Loucy (cell line): ENCODE data around the gene AP2A1.
A peak's percentile ranks its signal among the peaks of the same experiment; 100 is the strongest.

Experiments used
- H2AFZ ChIP-seq: fragments of 200-600 bp; sonication (generic); 2 replicates; pipeline ENCODE4 v1.6.0; 2016; ENCODE audit warnings: antibody characterized with exemption, mild to moderate bottlenecking, low read length, moderate library complexity
- H3F3A ChIP-seq: fragments of 200-600 bp; 2 replicates; pipeline ENCODE4 v1.6.0; 2016; ENCODE audit warnings: antibody characterized with exemption, low read depth, mild to moderate bottlenecking
- H3K27me3 ChIP-seq: fragments of 200-600 bp; sonication (generic); 2 replicates; pipeline ENCODE4 v1.6.1; 2014; ENCODE audit warnings: low read length, mild to moderate bottlenecking; ENCODE audit not compliant: insufficient read depth, poor library complexity, severe bottlenecking
- H3K36me3 ChIP-seq: fragments of 200-600 bp; sonication (generic); 2 replicates; pipeline ENCODE4 v1.6.1; 2016; ENCODE audit warnings: low read length; ENCODE audit not compliant: insufficient read depth
- H3K4me1 ChIP-seq: fragments of 200-600 bp; sonication (generic); 2 replicates; pipeline ENCODE4 v1.5.1; 2014; ENCODE audit warnings: low read length, mild to moderate bottlenecking; ENCODE audit not compliant: insufficient read depth, poor library complexity, severe bottlenecking
- H3K4me2 ChIP-seq: fragments of 200-600 bp; sonication (generic); 2 replicates; pipeline ENCODE4 v1.6.0; 2014; ENCODE audit warnings: antibody characterized with exemption, low read length, low read depth, mild to moderate bottlenecking; ENCODE audit not compliant: poor library complexity, severe bottlenecking
- H3K4me3 ChIP-seq: fragments of 200-600 bp; sonication (generic); 2 replicates; pipeline ENCODE4 v1.5.1; 2014; ENCODE audit warnings: low read length, mild to moderate bottlenecking, mixed read lengths; ENCODE audit not compliant: poor library complexity, severe bottlenecking
- H3K79me2 ChIP-seq: fragments of 200-600 bp; sonication (generic); 2 replicates; pipeline ENCODE4 v1.6.1; 2014; ENCODE audit warnings: low read length; ENCODE audit not compliant: insufficient read depth
- H3K9ac ChIP-seq: fragments of 200-600 bp; sonication (generic); 2 replicates; pipeline ENCODE4 v1.6.0; 2014; ENCODE audit warnings: mild to moderate bottlenecking, low read depth, low read length, moderate library complexity; ENCODE audit not compliant: poor library complexity, severe bottlenecking
- H3K9me2 ChIP-seq: fragments of 200-600 bp; sonication (generic); replicated peaks from 2 replicates; pipeline ENCODE4 v1.6.1; 2016; ENCODE audit warnings: low read depth, low read length, mixed read lengths
- H3K9me3 ChIP-seq: fragments of 200-600 bp; sonication (generic); 2 replicates; pipeline ENCODE4 v1.6.1; 2014; ENCODE audit warnings: mild to moderate bottlenecking, antibody characterized with exemption, low read length, low read depth; ENCODE audit not compliant: insufficient read depth
- H4K20me1 ChIP-seq: fragments of 200-600 bp; sonication (generic); 2 replicates; pipeline ENCODE4 v1.6.0; 2014; ENCODE audit warnings: antibody characterized with exemption, low read length, mild to moderate bottlenecking; ENCODE audit not compliant: insufficient read depth, poor library complexity, severe bottlenecking
- CTCF ChIP-seq: fragments of 200-600 bp; sonication (generic); conservative IDR thresholded peaks from 2 replicates; pipeline ENCODE4 v1.5.1; 2014; ENCODE audit warnings: mild to moderate bottlenecking, antibody characterized with exemption, low read length
- EZH2phosphoT487 ChIP-seq: fragments of 200-600 bp; IDR thresholded peaks from 2 replicates; pipeline ENCODE4 v1.6.1; 2018; ENCODE audit warnings: antibody characterized with exemption, mild to moderate bottlenecking, moderate library complexity, borderline replicate concordance

Gene AP2A1

GRCh38 chr19:49812997-49813861, 46.4 kb downstream of the AP2A1 start, which contains the start of gene FUZ:
FUZ (minus strand) TSS chr19:49813292; CDS start chr19:49813106, 186 bp downstream.
- H3K79me2 ChIP-seq, result peaks cover under 1% of the 10 kb centered on the region; the same call in 1 of the 2 replicates
- no peaks in the 10 kb centered on the region for H3K9me3 ChIP-seq
- peaks cover 15% of the 10 kb centered on the region for H3K4me1 ChIP-seq
- no peaks in the 10 kb centered on the region for H3F3A ChIP-seq
- no peaks in the 10 kb centered on the region for H4K20me1 ChIP-seq
- peak; percentile 50 for TF ChIP-seq CTCF
- TF ChIP-seq EZH2phosphoT487, result no peak
- H3K4me3 ChIP-seq, result peak within 1 kb of the TSS; percentile 84
- no peaks in the 10 kb centered on the region for H3K36me3 ChIP-seq
- no peaks in the 10 kb centered on the region for H3K9me2 ChIP-seq
- H3K4me2 ChIP-seq, result peak within 1 kb of the TSS; percentile 94
- H3K9ac ChIP-seq, result peak within 1 kb of the TSS; percentile 78
- no peaks in the 10 kb centered on the region for H3K27me3 ChIP-seq
- peak within 1 kb of the TSS; percentile 94 for H2AFZ ChIP-seq

- peak overlapping the region; percentile 84 for H3K4me3 ChIP-seq
- H3K9me2 ChIP-seq, result no peaks in the 10 kb centered on the region
- peaks cover 9% of the 10 kb centered on the region for H3K79me2 ChIP-seq
- no peaks in the 10 kb centered on the region for H3K9me3 ChIP-seq
- H4K20me1 ChIP-seq, result peaks cover under 1% of the 10 kb centered on the region
- no peaks in the 10 kb centered on the region for H3K27me3 ChIP-seq
- peaks cover 21% of the 10 kb centered on the region for H3K4me1 ChIP-seq
- no peaks in the 10 kb centered on the region for H3F3A ChIP-seq
- peak overlapping the region; percentile 94 for H3K4me2 ChIP-seq
- TF ChIP-seq CTCF (no peak), EZH2phosphoT487 (no peak)
- H3K36me3 ChIP-seq, result no peaks in the 10 kb centered on the region
- H2AFZ ChIP-seq, result peak overlapping the region; percentile 94; the same call in 1 of the 2 replicates
- H3K9ac ChIP-seq, result no peak overlapping the region
Measured at GRCh38 chr19:49814010-49814409, 47.2 kb downstream of the AP2A1 start.

GRCh38 chr19:49816590-49816989, 49.8 kb downstream of the AP2A1 start:
- no peak overlapping the region for H3K4me2 ChIP-seq
- peaks cover 28% of the 10 kb centered on the region for H3K79me2 ChIP-seq
- no peak overlapping the region for H3K4me3 ChIP-seq
- no peak for TF ChIP-seq EZH2phosphoT487
- no peak for TF ChIP-seq CTCF
- H3F3A ChIP-seq, result no peaks in the 10 kb centered on the region
- H3K27me3 ChIP-seq, result no peaks in the 10 kb centered on the region
- no peaks in the 10 kb centered on the region for H3K9me2 ChIP-seq
- H3K9me3 ChIP-seq, result no peaks in the 10 kb centered on the region
- H4K20me1 ChIP-seq, result peaks cover 9% of the 10 kb centered on the region
- H3K9ac ChIP-seq, result no peak overlapping the region
- H3K36me3 ChIP-seq, result no peaks in the 10 kb centered on the region
- H3K4me1 ChIP-seq, result peaks cover 27% of the 10 kb centered on the region
- H2AFZ ChIP-seq, result no peak overlapping the region
